SK-N-MC (cell line): ENCODE results near the gene TRDMT1.

ENCODE experiments used
- EZH2 ChIP-seq: fragments of 200-600 bp; sonication (generic); IDR thresholded peaks from one replicate; pipeline ENCODE4 v1.6.1; 2017; ENCODE audit warnings: antibody characterized with exemption
- FOXP2 ChIP-seq: optimal IDR thresholded peaks from 2 replicates; pipeline ENCODE3; 2011; ENCODE audit warnings: mild to moderate bottlenecking, moderate library complexity; ENCODE audit not compliant: insufficient read depth; ENCODE audit errors: extremely low read length, control extremely low read depth
- POLR2AphosphoS5 ChIP-seq: IDR thresholded peaks from 2 replicates; pipeline ENCODE4 v1.6.1; 2012; ENCODE audit warnings: mild to moderate bottlenecking, low read depth, low read length, borderline replicate concordance

DNA sequence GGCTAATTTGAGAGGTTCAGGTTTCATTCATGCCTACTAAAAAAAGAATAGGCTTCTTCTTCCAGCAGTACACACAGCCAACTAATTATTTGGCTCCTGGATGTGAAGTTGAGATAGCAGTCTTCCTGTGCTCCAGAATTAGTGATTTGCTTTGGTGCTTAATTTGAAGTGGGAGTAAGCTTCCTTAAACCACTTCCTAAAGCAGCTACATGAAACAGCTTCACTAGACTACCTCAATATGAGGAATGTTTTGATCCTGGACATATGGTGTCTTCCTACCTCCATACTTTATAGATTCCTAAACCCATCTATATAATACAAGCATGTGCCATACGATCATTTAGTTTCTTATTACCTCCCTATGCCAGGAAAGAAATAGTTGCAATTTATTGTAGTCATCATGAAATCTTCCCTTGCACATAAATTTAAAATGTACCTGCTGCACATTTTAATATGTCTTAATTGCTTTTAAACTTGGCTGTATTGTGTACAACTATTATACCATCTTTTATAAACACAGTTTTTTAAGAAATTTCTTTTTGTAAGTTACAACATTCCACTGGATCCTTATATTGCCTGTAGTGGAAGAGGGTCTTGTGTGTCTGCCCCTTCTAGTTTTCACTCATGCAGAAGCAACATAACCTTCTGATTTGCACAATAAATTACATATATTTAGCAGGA is 35.1 kb upstream of the TRDMT1 start:
- no peak for TF ChIP-seq POLR2AphosphoS5
- TF ChIP-seq EZH2: no peak
- TF ChIP-seq FOXP2: no peak
